OCI-LY3 (cell line): ENCODE measurements around the gene TRIM41.
"Not testable (repeated sequence)": the region's sequence is repeated elsewhere in the genome, so short reads cannot be mapped to it uniquely, and the experiment has no call there.

ENCODE experiments used
- H2AFZ ChIP-seq: fragments of 200-600, 300-600 bp; shearing (Covaris generic); 2 replicates; pipeline ENCODE4 v1.6.0; 2014; ENCODE audit warnings: antibody characterized with exemption, low read depth, low read length
- H3K27ac ChIP-seq: fragments of 200-600, 300-600 bp; sonication (generic); 2 replicates; pipeline ENCODE4 v1.5.1; 2014; ENCODE audit warnings: mild to moderate bottlenecking, low read length, moderate library complexity, mixed read lengths
- H3K27me3 ChIP-seq: fragments of 200-600, 300-600 bp; sonication (generic); 2 replicates; pipeline ENCODE4 v1.6.1; 2014; ENCODE audit warnings: low read depth, low read length, mixed read lengths
- H3K36me3 ChIP-seq: fragments of 200-600, 300-600 bp; sonication (generic); replicated peaks from 2 replicates; pipeline ENCODE3; 2014; ENCODE audit warnings: low read depth, low read length, mixed read lengths
- H3K4me1 ChIP-seq: fragments of 300-600, 200-600 bp; sonication (generic); 2 replicates; pipeline ENCODE4 v1.6.1; 2014; ENCODE audit warnings: low read length, mixed read lengths
- H3K4me2 ChIP-seq: fragments of 200-600, 300-600 bp; sonication (generic); 2 replicates; pipeline ENCODE4 v1.6.1; 2014; ENCODE audit warnings: low read length, mixed read lengths
- H3K4me3 ChIP-seq: fragments of 300-600, 200-600 bp; sonication (generic); 2 replicates; pipeline ENCODE4 v1.5.1; 2014; ENCODE audit warnings: antibody characterized with exemption, mild to moderate bottlenecking, low read length, moderate library complexity
- H3K79me2 ChIP-seq: fragments of 300-600, 200-600 bp; shearing (Covaris generic); 2 replicates; pipeline ENCODE4 v1.6.1; 2014; ENCODE audit warnings: mild to moderate bottlenecking, low read length, mixed read lengths
- H3K9ac ChIP-seq: fragments of 300-600, 200-600 bp; shearing (Covaris generic); 2 replicates; pipeline ENCODE4 v1.6.0; 2014; ENCODE audit warnings: mild to moderate bottlenecking, low read length, moderate library complexity
- H3K9me3 ChIP-seq: fragments of 200-600, 300-600 bp; shearing (Covaris generic); 2 replicates; pipeline ENCODE4 v1.6.1; 2014; ENCODE audit warnings: low read length, mixed read lengths; ENCODE audit not compliant: insufficient read depth
- H4K20me1 ChIP-seq: fragments of 200-600, 300-600 bp; sonication (generic); 2 replicates; pipeline ENCODE4 v1.6.1; 2016; ENCODE audit warnings: low read length, mixed read lengths; ENCODE audit not compliant: insufficient read depth
- CTCF ChIP-seq: fragments of 200-600, 300-600 bp; sonication (generic); IDR thresholded peaks from 2 replicates; pipeline ENCODE4 v1.5.1; 2014; ENCODE audit warnings: antibody characterized with exemption, low read length, low read depth
- EZH2phosphoT487 ChIP-seq: fragments of 200-600 bp; shearing (Covaris generic); IDR thresholded peaks from 2 replicates; pipeline ENCODE4 v1.6.1; 2018; ENCODE audit warnings: antibody characterized with exemption, mixed run types, low read depth

Gene TRIM41

GRCh38 chr5:181211208-181211607 lies 11.9 kb upstream of the TRIM41 start:
- no peaks in the 10 kb centered on the region; the same call in 1 of the 2 replicates for H4K20me1 ChIP-seq
- H3K4me2 ChIP-seq, result no peak overlapping the region; the same call in 1 of the 2 replicates
- H3K27ac ChIP-seq, result no peak overlapping the region
- H3K9me3 ChIP-seq, result no peaks in the 10 kb centered on the region
- H3K4me1 ChIP-seq, result peaks cover 6% of the 10 kb centered on the region; the same call in 1 of the 2 replicates
- no peak overlapping the region for H3K9ac ChIP-seq
- no peaks in the 10 kb centered on the region for H3K36me3 ChIP-seq
- H3K79me2 ChIP-seq, result no peaks in the 10 kb centered on the region
- H2AFZ ChIP-seq, result peak overlapping the region; percentile 36; the same call in 1 of the 2 replicates
- TF ChIP-seq EZH2phosphoT487 (no peak), CTCF (peak; percentile 32)
- H3K4me3 ChIP-seq, result no peak overlapping the region
- no peaks in the 10 kb centered on the region for H3K27me3 ChIP-seq

- no peaks in the 10 kb centered on the region for H3K9me3 ChIP-seq
- H3K27me3 ChIP-seq, result no peaks in the 10 kb centered on the region
- no peaks in the 10 kb centered on the region for H3K79me2 ChIP-seq
- no peak overlapping the region for H3K9ac ChIP-seq
- H4K20me1 ChIP-seq, result no peaks in the 10 kb centered on the region; the same call in 1 of the 2 replicates
- TF ChIP-seq CTCF (no peak), EZH2phosphoT487 (no peak)
- H3K4me3 ChIP-seq, result no peak overlapping the region
- H3K36me3 ChIP-seq, result no peaks in the 10 kb centered on the region
- H2AFZ ChIP-seq, result no peak overlapping the region
- H3K4me1 ChIP-seq, result peaks cover 6% of the 10 kb centered on the region; the same call in 1 of the 2 replicates
- no peak overlapping the region for H3K27ac ChIP-seq
- H3K4me2 ChIP-seq, result no peak overlapping the region
Observed at GRCh38 chr5:181212080-181212479, 11.0 kb upstream of the TRIM41 start.

- H4K20me1 ChIP-seq, result no peaks in the 10 kb centered on the region; the same call in 1 of the 2 replicates
- peaks cover 4% of the 10 kb centered on the region; the same call in 1 of the 2 replicates for H3K4me1 ChIP-seq
- H3K79me2 ChIP-seq, result no peaks in the 10 kb centered on the region
- H2AFZ ChIP-seq, result no peak overlapping the region
- H3K27me3 ChIP-seq, result no peaks in the 10 kb centered on the region
- H3K4me2 ChIP-seq, result no peak overlapping the region
- no peak overlapping the region for H3K27ac ChIP-seq
- no peaks in the 10 kb centered on the region for H3K9me3 ChIP-seq
- no peaks in the 10 kb centered on the region for H3K36me3 ChIP-seq
- H3K9ac ChIP-seq, result no peak overlapping the region
- no peak for TF ChIP-seq CTCF
- TF ChIP-seq EZH2phosphoT487, result no peak
- no peak overlapping the region for H3K4me3 ChIP-seq
Observed at GRCh38 chr5:181212934-181213333, 10.1 kb upstream of the TRIM41 start.

GRCh38 chr5:181214249-181214648 lies 8.8 kb upstream of the TRIM41 start:
- H3K36me3 ChIP-seq, H4K20me1 ChIP-seq, H3K27ac ChIP-seq, H3K4me1 ChIP-seq, H3K4me3 ChIP-seq, H3K27me3 ChIP-seq, H3K4me2 ChIP-seq, H3K9ac ChIP-seq, H3K9me3 ChIP-seq, H2AFZ ChIP-seq, H3K79me2 ChIP-seq: not testable (repeated sequence)
